IPS DF 6.9 (cell line): ENCODE results near the gene CPLX1.

Experiments
- DNase-seq: peaks from one replicate; pipeline ENCODE4 v3.0.0-alpha.2; 2013; ENCODE audit warnings: low read depth, low spot score
- H3K27ac ChIP-seq: one replicate; pipeline ENCODE4 v1.5.1; 2013; ENCODE audit warnings: low read length, control low read depth
- H3K27me3 ChIP-seq: 2 replicates; pipeline ENCODE4 v1.6.1; 2013; ENCODE audit warnings: mild to moderate bottlenecking, low read length; ENCODE audit not compliant: control insufficient read depth, insufficient read depth
- H3K36me3 ChIP-seq: 2 replicates; pipeline ENCODE4 v1.6.1; 2013; ENCODE audit warnings: low read length; ENCODE audit not compliant: control insufficient read depth, insufficient read depth
- H3K4me1 ChIP-seq: 2 replicates; pipeline ENCODE4 v1.6.1; 2013; ENCODE audit warnings: low read length; ENCODE audit not compliant: control insufficient read depth, insufficient read depth
- H3K4me3 ChIP-seq: 2 replicates; pipeline ENCODE4 v1.5.1; 2013; ENCODE audit warnings: mild to moderate bottlenecking, low read length
- H3K9me3 ChIP-seq: 2 replicates; pipeline ENCODE4 v1.6.1; 2013; ENCODE audit warnings: low read length, inconsistent platforms; ENCODE audit not compliant: control insufficient read depth, insufficient read depth
- WGBS: extraction: QIAGEN DNeasy Blood & Tissue Kit; methylation state at CpG from one replicate; pipeline ENCODE4 v1.1.7; 2013; ENCODE audit warnings: mixed read lengths, missing lambda C conversion rate; ENCODE audit not compliant: insufficient read length, insufficient coverage; 5-methylcytosine and 5-hydroxymethylcytosine counted together

The CPLX1 gene

GRCh38 chr4:825971-826330, at the start of gene CPLX1:
Gene CPLX1 (minus strand): TSS chr4:826129. CDS start chr4:824522, 1,607 bp downstream.
- peak within 1 kb of the TSS; percentile 50; the same call in 1 of the 2 replicates for H3K4me3 ChIP-seq
- H3K9me3 ChIP-seq = no peaks in the 10 kb centered on the region
- DNase-seq = no peak
- H3K27me3 ChIP-seq = peaks cover 34% of the 10 kb centered on the region
- H3K4me1 ChIP-seq = peaks cover 4% of the 10 kb centered on the region; the same call in 1 of the 2 replicates
- no peaks in the 10 kb centered on the region; the same call in 1 of the 2 replicates for H3K36me3 ChIP-seq
- no peak within 1 kb of the TSS for H3K27ac ChIP-seq
- no CpG with 5 or more reads among the region's 61 CpGs for WGBS

- Histone ChIP-seq H3K36me3 (peaks cover 10% of the 10 kb centered on the region), H3K27me3 (no peaks in the 10 kb centered on the region), H3K4me3 (no peak overlapping the region), H3K9me3 (no peaks in the 10 kb centered on the region), H3K27ac (no peak overlapping the region), H3K4me1 (no peaks in the 10 kb centered on the region; the same call in 1 of the 2 replicates)
- DNase-seq = no peak
- WGBS = 100% methylated on average over 2 of the region's 17 CpGs
Observed at GRCh38 chr4:874971-875817, 49.3 kb upstream of the CPLX1 start.

GRCh38 chr4:874056-874455, 48.1 kb upstream of the CPLX1 start:
- no peak for DNase-seq
- Histone ChIP-seq H3K4me3 (no peak overlapping the region), H3K4me1 (no peaks in the 10 kb centered on the region; the same call in 1 of the 2 replicates), H3K27ac (no peak overlapping the region), H3K9me3 (no peaks in the 10 kb centered on the region), H3K36me3 (peaks cover 9% of the 10 kb centered on the region), H3K27me3 (no peaks in the 10 kb centered on the region)
- no CpG with 5 or more reads among the region's 9 CpGs for WGBS

- peaks cover 13% of the 10 kb centered on the region for H3K36me3 ChIP-seq
- no CpG with 5 or more reads among the region's 43 CpGs for WGBS
Observed at GRCh38 chr4:872241-872981, 46.5 kb upstream of the CPLX1 start.

GRCh38 chr4:871484-871883, 45.6 kb upstream of the CPLX1 start:
- Histone ChIP-seq H3K4me3 (no peak overlapping the region), H3K9me3 (no peaks in the 10 kb centered on the region), H3K27ac (no peak overlapping the region), H3K36me3 (peaks cover 17% of the 10 kb centered on the region), H3K4me1 (no peaks in the 10 kb centered on the region; the same call in 1 of the 2 replicates), H3K27me3 (no peaks in the 10 kb centered on the region)
- DNase-seq = no peak
- no CpG with 5 or more reads among the region's 9 CpGs for WGBS

More at GRCh38 chr4:872241-872981, 46.5 kb upstream of the CPLX1 start:
- no peaks in the 10 kb centered on the region for H3K9me3 ChIP-seq
- H3K4me1 ChIP-seq = no peaks in the 10 kb centered on the region; the same call in 1 of the 2 replicates
- no peak overlapping the region for H3K4me3 ChIP-seq
- H3K27ac ChIP-seq = no peak overlapping the region
- H3K27me3 ChIP-seq = no peaks in the 10 kb centered on the region
- no peak for DNase-seq

GRCh38 chr4:870951-871350, 45.0 kb upstream of the CPLX1 start:
- Histone ChIP-seq H3K9me3 (no peaks in the 10 kb centered on the region), H3K4me1 (no peaks in the 10 kb centered on the region; the same call in 1 of the 2 replicates), H3K4me3 (no peak overlapping the region), H3K27me3 (no peaks in the 10 kb centered on the region), H3K27ac (no peak overlapping the region), H3K36me3 (peaks cover 19% of the 10 kb centered on the region)
- DNase-seq = no peak
- no CpG with 5 or more reads among the region's 20 CpGs for WGBS

GRCh38 chr4:869776-870175, 43.8 kb upstream of the CPLX1 start:
- no peak overlapping the region for H3K4me3 ChIP-seq
- H3K4me1 ChIP-seq = no peaks in the 10 kb centered on the region; the same call in 1 of the 2 replicates
- no peaks in the 10 kb centered on the region for H3K9me3 ChIP-seq
- H3K36me3 ChIP-seq = peaks cover 26% of the 10 kb centered on the region
- no peak for DNase-seq
- H3K27ac ChIP-seq = no peak overlapping the region
- no peaks in the 10 kb centered on the region for H3K27me3 ChIP-seq
- WGBS = no CpG with 5 or more reads among the region's 15 CpGs

- H3K9me3 ChIP-seq = no peaks in the 10 kb centered on the region
- no peak for DNase-seq
- peaks cover 32% of the 10 kb centered on the region for H3K36me3 ChIP-seq
- no peak overlapping the region for H3K27ac ChIP-seq
- no peaks in the 10 kb centered on the region for H3K27me3 ChIP-seq
- no peaks in the 10 kb centered on the region; the same call in 1 of the 2 replicates for H3K4me1 ChIP-seq
- no CpG with 5 or more reads among the region's 21 CpGs for WGBS
- no peak overlapping the region for H3K4me3 ChIP-seq
Observed at GRCh38 chr4:868421-868820, 42.5 kb upstream of the CPLX1 start.

- Histone ChIP-seq H3K4me3 (no peak overlapping the region), H3K27ac (no peak overlapping the region), H3K9me3 (no peaks in the 10 kb centered on the region), H3K36me3 (peaks cover 37% of the 10 kb centered on the region), H3K27me3 (no peaks in the 10 kb centered on the region), H3K4me1 (no peaks in the 10 kb centered on the region)
- WGBS = no CpG with 5 or more reads among the region's 26 CpGs
- no peak for DNase-seq
Observed at GRCh38 chr4:867526-868250, 41.8 kb upstream of the CPLX1 start.

GRCh38 chr4:866761-867390, 40.9 kb upstream of the CPLX1 start:
- no peaks in the 10 kb centered on the region for H3K9me3 ChIP-seq
- WGBS = no CpG with 5 or more reads among the region's 28 CpGs
- DNase-seq = no peak
- H3K4me1 ChIP-seq = no peaks in the 10 kb centered on the region
- H3K36me3 ChIP-seq = peaks cover 34% of the 10 kb centered on the region
- no peak overlapping the region for H3K27ac ChIP-seq
- H3K4me3 ChIP-seq = no peak overlapping the region
- H3K27me3 ChIP-seq = no peaks in the 10 kb centered on the region
